Pancreas (tissue), 10 donors: ENCODE measurements around the gene CDH4. TPM values are rescaled to one million over a fixed set of nuclear protein-coding genes. Genes with fewer than 3 reads are reported as not detected.

Experiments
- ATAC-seq, 4 donors: fragments of 200-7000 bp; cut with Tn5 transposase; one replicate each; pipeline versions ENCODE4 v1.8.0 to v1.9.1; 2020; ENCODE audit warnings: mild to moderate bottlenecking in 4 of 4, moderate library complexity in 4 of 4
- DNase-seq, 6 donors: peaks; one replicate each; pipeline ENCODE4 v3.0.0-alpha.2; 2020
- FAIRE-seq: peaks from 2 replicates; lab custom pipeline; 2012; peaks lifted over from hg19 to GRCh38; lab: Jason Lieb, UNC
- H3K27ac ChIP-seq, 4 donors: fragments of 200-600 bp; sonication (generic); 1 replicate in 3 of 4; 2 replicates in 1 of 4; pipeline versions ENCODE4 v1.5.0 to v1.8.0; 2020
- H3K27me3 ChIP-seq, 4 donors: fragments of 200-600 bp; one replicate each; pipeline ENCODE4 v1.8.0; 2021
- H3K36me3 ChIP-seq, 3 donors: fragments of 200-600 bp; sonication (generic) in 1 of 3; one replicate each; pipeline versions ENCODE4 v1.5.0 to v1.8.0; 2020 to 2021
- H3K4me1 ChIP-seq, 3 donors: fragments of 200-600 bp; one replicate each; pipeline ENCODE4 v1.8.0; 2021
- H3K4me3 ChIP-seq, 4 donors: fragments of 200-600 bp; sonication (generic) in 2 of 4; one replicate each; pipeline versions ENCODE4 v1.5.0 to v1.8.0; 2020 to 2021
- H3K9me3 ChIP-seq, 4 donors: fragments of 200-600 bp; one replicate each; pipeline ENCODE4 v1.8.0; 2021
- CTCF ChIP-seq, 4 donors: fragments of 200-600 bp; sonication (generic) in 3 of 4; IDR thresholded peaks; one replicate each; pipeline versions ENCODE4 v1.5.0 to v1.8.0; 2021; ENCODE audit warnings: antibody characterized with exemption in 4 of 4
- WGBS, 2 donors: extraction: QIAGEN DNeasy Blood & Tissue Kit; methylation state at CpG; one replicate each; pipeline ENCODE4 v1.1.7; 2013; 5-methylcytosine and 5-hydroxymethylcytosine counted together
- intact Hi-C, 3 donors: fragments of 100-400 bp; cut with DNase I; formaldehyde crosslinking; loops; one replicate each; pipeline versions ENCODE4 v1.11.1 to v1.14.2; 2022
- polyA plus RNA-seq, 2 donors: library from polyadenylated mRNA; stranded (reverse); fragments of 200-250 nt; gene quantifications; one replicate each; pipeline ENCODE4 v1.2.3, GENCODE V29; 2013
- total RNA-seq, 6 donors: library from RNA; stranded (reverse); fragmentation: NEBNext Ultra II Directional in 4 of 6; extraction: Animal tissue kit (Norgen Biotek cat#: 25700) in 4 of 6; gene quantifications; one replicate each; pipeline versions ENCODE4 v1.2.1 to v1.2.4, GENCODE V29; 2021 to 2023
- donor health status: healthy with polysubstance abuse.
- donor health status: DM: no; HTN: no; CAD: no; lungs with moderate emphysema.
- donor health status: DM: no; HTN: no; CAD: no.
- donor health status: control.
- donor health status: control.
- donor health status: Bipolar disorder and iron deficiency.
- donor health status: DM: yes; HTN: yes; CAD: no.
- donor health status: DM: no; HTN: no; CAD: no.
- donor health status: DM: no; HTN: no; CAD: no.
- donor health status: DM: yes; HTN: yes; CAD: no.

Gene CDH4
- total and polyA plus RNA-seq, 8 donors: 0.04 to 1.4 (median 0.27) TPM

GRCh38 chr20:61596687-61597330, 344.7 kb downstream of the CDH4 start:
- WGBS, 2 donors: 55 to 73% methylated on average over 8 of the region's 8 CpGs
- FAIRE-seq (no peak), ATAC-seq (no peak), DNase-seq (no peak)
- intact Hi-C loops: no loop called here
- Histone ChIP-seq H3K27me3 (no peaks in the 10 kb centered on the region), H3K9me3 (no peaks in the 10 kb centered on the region), H3K36me3 (no peaks in the 10 kb centered on the region), H3K4me1 (no peaks in the 10 kb centered on the region), H3K27ac (no peak overlapping the region), H3K4me3 (no peak overlapping the region)
- TF ChIP-seq CTCF (IDR thresholded peaks at IDR 0.05): no peak

GRCh38 chr20:61597996-61598395, 345.9 kb downstream of the CDH4 start:
- no peaks in the 10 kb centered on the region for H3K27me3 ChIP-seq
- H3K27ac ChIP-seq: no peak overlapping the region
- H3K9me3 ChIP-seq: no peaks in the 10 kb centered on the region
- TF ChIP-seq CTCF (IDR thresholded peaks at IDR 0.05): no peak
- WGBS, 2 donors: 59 to 67% methylated on average over 7 of the region's 7 CpGs
- no peak for FAIRE-seq
- H3K36me3 ChIP-seq: no peaks in the 10 kb centered on the region
- no peak overlapping the region for H3K4me3 ChIP-seq
- no peak for ATAC-seq
- no peak for DNase-seq
- intact Hi-C loops: no loop called here
- H3K4me1 ChIP-seq: no peaks in the 10 kb centered on the region

GRCh38 chr20:61598586-61598985, 346.5 kb downstream of the CDH4 start:
- intact Hi-C loops: no loop called here
- FAIRE-seq (no peak), ATAC-seq (no peak), DNase-seq (no peak)
- Histone ChIP-seq H3K36me3 (no peaks in the 10 kb centered on the region), H3K27me3 (no peaks in the 10 kb centered on the region), H3K9me3 (no peaks in the 10 kb centered on the region), H3K27ac (no peak overlapping the region), H3K4me1 (no peaks in the 10 kb centered on the region), H3K4me3 (no peak overlapping the region)
- 65 to 71% methylated on average over 21 of the region's 21 CpGs for WGBS, 2 donors
- no peak for TF ChIP-seq CTCF (IDR thresholded peaks at IDR 0.05)

GRCh38 chr20:61599061-61599531, 347.0 kb downstream of the CDH4 start:
- H3K9me3 ChIP-seq: no peaks in the 10 kb centered on the region
- no peaks in the 10 kb centered on the region for H3K36me3 ChIP-seq
- no peak for ATAC-seq
- no peak for FAIRE-seq
- TF ChIP-seq CTCF (IDR thresholded peaks at IDR 0.05): no peak
- no peaks in the 10 kb centered on the region for H3K27me3 ChIP-seq
- H3K27ac ChIP-seq: no peak overlapping the region
- no peaks in the 10 kb centered on the region for H3K4me1 ChIP-seq
- DNase-seq: no peak
- H3K4me3 ChIP-seq: no peak overlapping the region
- intact Hi-C loops: no loop called here
- WGBS, 2 donors: 55 to 61% methylated on average over 12 of the region's 12 CpGs

GRCh38 chr20:61599541-61599992, 347.5 kb downstream of the CDH4 start:
- intact Hi-C loops: no loop called here
- ATAC-seq (no peak), FAIRE-seq (no peak), DNase-seq (no peak)
- no peak for TF ChIP-seq CTCF (IDR thresholded peaks at IDR 0.05)
- 58 to 70% methylated on average over 18 of the region's 18 CpGs for WGBS, 2 donors
- Histone ChIP-seq H3K4me3 (no peak overlapping the region), H3K4me1 (no peaks in the 10 kb centered on the region), H3K27ac (no peak overlapping the region), H3K9me3 (no peaks in the 10 kb centered on the region), H3K36me3 (no peaks in the 10 kb centered on the region), H3K27me3 (no peaks in the 10 kb centered on the region)
